Heart left ventricle (tissue), 16 donors: ENCODE results near the gene RELL1. TPM values are rescaled to one million over a fixed set of nuclear protein-coding genes. Genes with fewer than 3 reads are reported as not detected.

Experiments used
- ATAC-seq, 4 donors: fragments of 200-7000 bp; cut with Tn5 transposase; one replicate each; pipeline ENCODE4 v1.9.1; 2020 to 2022; ENCODE audit warnings: moderate library complexity in 4 of 4, mild to moderate bottlenecking in 3 of 4, moderate number of reproducible peaks in 1 of 4
- DNase-seq, 5 donors: peaks; one replicate each; pipeline ENCODE4 v3.0.0-alpha.2; 2020
- H3K27ac ChIP-seq, 12 donors: fragments of 200-600 bp; sonication (generic) in 4 of 12; one replicate each; pipeline versions ENCODE4 v1.5.0 to v1.8.0; 2016 to 2022; ENCODE audit warnings: mild to moderate bottlenecking in 2 of 12
- H3K27me3 ChIP-seq, 9 donors: fragments of 200-600 bp; sonication (generic) in 2 of 9; one replicate each; pipeline versions ENCODE4 v1.5.1 to v1.8.0; 2016 to 2022; ENCODE audit warnings: mild to moderate bottlenecking in 3 of 9
- H3K36me3 ChIP-seq, 9 donors: fragments of 200-600 bp; sonication (generic) in 2 of 9; one replicate each; pipeline versions ENCODE4 v1.5.0 to v1.8.0; 2018 to 2022; ENCODE audit warnings: mild to moderate bottlenecking in 2 of 9
- H3K4me1 ChIP-seq, 12 donors: fragments of 200-600 bp; sonication (generic) in 4 of 12; one replicate each; pipeline versions ENCODE4 v1.5.0 to v1.8.0; 2016 to 2022; ENCODE audit warnings: mild to moderate bottlenecking in 3 of 12
- H3K4me3 ChIP-seq, 12 donors: fragments of 200-600 bp; sonication (generic) in 4 of 12; one replicate each; pipeline versions ENCODE4 v1.5.0 to v1.8.0; 2017 to 2022; ENCODE audit warnings: mild to moderate bottlenecking in 9 of 12, moderate library complexity in 4 of 12
- H3K9me3 ChIP-seq, 12 donors: fragments of 200-600 bp; sonication (generic) in 4 of 12; one replicate each; pipeline versions ENCODE4 v1.5.0 to v1.8.0; 2016 to 2022; ENCODE audit warnings: mild to moderate bottlenecking in 1 of 12
- POLR2A ChIP-seq, 2 donors: fragments of 450-650 bp; IDR thresholded peaks; one replicate each; pipeline ENCODE4 v1.6.1; 2017; ENCODE audit warnings: antibody characterized with exemption in 2 of 2, mild to moderate bottlenecking in 2 of 2, moderate library complexity in 2 of 2
- WGBS, 4 donors: extraction: QIAGEN DNeasy Blood & Tissue Kit in 2 of 4; methylation state at CpG; one replicate each; pipeline versions ENCODE4 v1.1.5 to v1.1.7; 2013 to 2018; 5-methylcytosine and 5-hydroxymethylcytosine counted together
- intact Hi-C, 10 donors: fragments of 100-400 bp; cut with DNase I; formaldehyde crosslinking; loops; one replicate each; pipeline versions ENCODE4 v1.11.1 to v1.14.2; 2022
- polyA plus RNA-seq, 2 donors: library from polyadenylated mRNA; stranded (reverse); fragments of 200-250 nt; gene quantifications; one replicate each; pipeline ENCODE4 v1.2.3, GENCODE V29; 2013
- total RNA-seq, 9 donors: library from RNA; depleted of rRNA in 2 of 9; stranded (reverse); fragments of >200 nt in 2 of 9; fragmentation: NEBNext Ultra II Directional in 3 of 9; extraction: Animal tissue kit (Norgen Biotek cat#: 25700) in 3 of 9; gene quantifications; one replicate each; pipeline versions ENCODE4 v1.1.0 to v1.2.4, GENCODE V29; 2016 to 2023
- TF ChIP-seq, protein P1 (sequence below), 12 donors: fragments of 200-600 bp; sonication (generic) in 4 of 12; IDR thresholded peaks; one replicate each; pipeline versions ENCODE4 v1.5.0 to v1.8.0; 2018 to 2022; ENCODE audit warnings: antibody characterized with exemption in 12 of 12, mild to moderate bottlenecking in 5 of 12
- donor health status: ischemic (EF 13 %, LVEDD 7.1; RV severe dilation, severe dysfunction).
- donor health status: healthy with polysubstance abuse.
- donor health status: DM: no; HTN: yes; CAD: no.
- donor health status: DM: no; HTN: no; CAD: no.
- donor health status: ischemic (EF 25% LVEDD 6.9; RV normal size, moderate dysfunction).
- donor health status: ischemic (EF 25% LVEDD 5.7; RV mildly dilated, moderate dysfunction).
- donor health status: healthy.
- donor health status: DM: yes; HTN: yes; CAD: no.
- donor health status: ischemic (EF 35%, LVEDD 5.7; RV mildly dilated, moderate dysfunction).
- donor health status: nonischemic (EF 11% LVEDD 7.7; RV severe dilation, severe dysfunction).
- donor health status: DM: yes; HTN: yes; CAD: no.
- donor health status: PGD.
- donor health status: ischemic (EF 29% LVEDD 5.4; RV normal size, mild dysfunction).
- donor health status: nonischemic (EF 23%, LVEDD 6.1; RV moderate dilation, normal function).

Gene RELL1
- total and polyA plus RNA-seq, 11 donors, result 2.0 to 40.2 (median 25.2) TPM

DNA sequence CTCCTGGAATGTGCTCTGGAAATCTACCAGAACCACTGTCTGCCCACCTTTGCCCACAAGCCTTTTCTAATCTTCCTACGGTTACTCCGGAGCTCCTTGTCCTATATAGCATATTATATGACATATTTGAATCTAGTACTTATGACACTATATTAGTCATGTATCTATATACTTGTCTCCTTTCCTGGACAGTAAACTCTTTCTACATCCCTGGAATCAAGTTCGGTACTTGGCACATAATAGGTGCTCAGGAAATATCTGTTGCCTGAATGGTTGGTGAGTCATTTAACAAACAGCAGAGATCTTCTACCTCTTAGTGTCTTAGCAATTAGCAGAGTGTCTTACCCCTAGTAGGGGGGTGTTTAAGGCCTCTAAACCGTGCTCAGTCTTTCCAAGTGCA lies 123.6 kb downstream of the RELL1 start:
- peaks cover 0 to 3% (median 0%) of the 10 kb centered on the region in 12 donors for H3K9me3 ChIP-seq
- WGBS, 4 donors, result 80 to 97% (median 84%) methylated on average over 4 of the region's 4 CpGs
- H3K27ac ChIP-seq, result no peak overlapping the region
- no peaks in the 10 kb centered on the region for H3K4me1 ChIP-seq
- H3K27me3 ChIP-seq, result no peaks in the 10 kb centered on the region
- H3K4me3 ChIP-seq, result no peak overlapping the region
- intact Hi-C loops, result no loop called here
- ATAC-seq, result no peak
- TF ChIP-seq, protein P1, sequence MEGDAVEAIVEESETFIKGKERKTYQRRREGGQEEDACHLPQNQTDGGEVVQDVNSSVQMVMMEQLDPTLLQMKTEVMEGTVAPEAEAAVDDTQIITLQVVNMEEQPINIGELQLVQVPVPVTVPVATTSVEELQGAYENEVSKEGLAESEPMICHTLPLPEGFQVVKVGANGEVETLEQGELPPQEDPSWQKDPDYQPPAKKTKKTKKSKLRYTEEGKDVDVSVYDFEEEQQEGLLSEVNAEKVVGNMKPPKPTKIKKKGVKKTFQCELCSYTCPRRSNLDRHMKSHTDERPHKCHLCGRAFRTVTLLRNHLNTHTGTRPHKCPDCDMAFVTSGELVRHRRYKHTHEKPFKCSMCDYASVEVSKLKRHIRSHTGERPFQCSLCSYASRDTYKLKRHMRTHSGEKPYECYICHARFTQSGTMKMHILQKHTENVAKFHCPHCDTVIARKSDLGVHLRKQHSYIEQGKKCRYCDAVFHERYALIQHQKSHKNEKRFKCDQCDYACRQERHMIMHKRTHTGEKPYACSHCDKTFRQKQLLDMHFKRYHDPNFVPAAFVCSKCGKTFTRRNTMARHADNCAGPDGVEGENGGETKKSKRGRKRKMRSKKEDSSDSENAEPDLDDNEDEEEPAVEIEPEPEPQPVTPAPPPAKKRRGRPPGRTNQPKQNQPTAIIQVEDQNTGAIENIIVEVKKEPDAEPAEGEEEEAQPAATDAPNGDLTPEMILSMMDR (IDR thresholded peaks at IDR 0.05), result no peak
- TF ChIP-seq POLR2A (IDR thresholded peaks at IDR 0.05), result no peak
- DNase-seq, result no peak
- H3K36me3 ChIP-seq, result no peaks in the 10 kb centered on the region

DNA sequence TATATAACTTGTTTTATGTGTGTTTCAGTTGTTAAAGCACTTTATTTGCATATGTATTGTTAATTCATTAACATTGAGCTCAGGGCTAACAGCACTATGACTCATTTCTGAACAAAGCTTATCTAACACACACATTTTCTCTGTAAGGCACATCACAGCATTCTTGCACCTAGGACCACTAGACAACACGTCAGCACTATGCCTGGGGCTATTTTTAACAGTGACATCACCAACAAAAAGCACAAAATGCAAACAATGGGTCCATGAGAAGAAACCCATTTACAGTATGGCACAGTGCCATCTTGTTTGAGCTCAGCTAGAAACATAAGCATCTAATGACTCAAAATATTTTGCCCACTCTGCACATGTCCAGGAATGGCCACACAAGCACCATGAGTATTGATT lies 124.4 kb downstream of the RELL1 start:
- H3K9me3 ChIP-seq, result peaks cover 0 to 3% (median 0%) of the 10 kb centered on the region in 12 donors
- H3K36me3 ChIP-seq, result no peaks in the 10 kb centered on the region
- 0 to 25% (median 21%) methylated on average over 1 of the region's 1 CpG for WGBS, 4 donors
- intact Hi-C loops, result no loop called here
- H3K4me3 ChIP-seq, result no peak overlapping the region
- H3K27me3 ChIP-seq, result no peaks in the 10 kb centered on the region
- H3K27ac ChIP-seq, result no peak overlapping the region
- no peaks in the 10 kb centered on the region for H3K4me1 ChIP-seq
- ATAC-seq (no peak), DNase-seq (no peak)
- TF ChIP-seq POLR2A (IDR thresholded peaks at IDR 0.05), result no peak
- TF ChIP-seq, protein P1 (IDR thresholded peaks at IDR 0.05), result no peak

DNA sequence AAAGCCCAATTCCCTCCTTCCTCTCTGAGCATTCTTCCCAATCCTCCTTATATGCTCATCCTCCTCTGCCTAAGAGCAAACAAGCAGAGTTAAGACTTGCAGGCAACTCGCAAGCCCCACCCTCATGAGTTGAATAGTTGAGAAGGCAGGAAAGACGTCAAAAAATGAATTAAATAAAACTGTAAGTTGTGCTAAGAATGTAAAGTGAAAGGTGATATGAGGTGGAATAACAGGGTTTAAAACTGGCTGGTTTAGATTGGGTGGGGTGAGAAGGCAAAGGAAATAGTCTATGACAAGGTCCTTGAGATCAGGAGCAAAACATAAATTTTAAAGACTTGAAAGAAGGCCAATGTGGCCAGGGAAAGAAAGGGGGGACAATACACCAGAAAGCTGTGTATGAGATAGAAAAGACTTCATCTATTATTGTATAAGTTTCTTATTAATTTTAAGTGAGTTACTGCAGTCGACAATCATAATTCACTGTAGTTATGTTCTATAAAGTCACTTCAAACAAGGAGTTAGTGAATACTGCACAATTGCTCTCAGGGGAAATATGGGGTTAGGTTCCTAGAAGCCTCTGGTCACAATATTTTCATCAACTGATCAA lies 124.9 kb downstream of the RELL1 start:
- no peaks in the 10 kb centered on the region for H3K27me3 ChIP-seq
- no peaks in the 10 kb centered on the region for H3K36me3 ChIP-seq
- 68 to 77% (median 71%) methylated on average over 3 of the region's 3 CpGs for WGBS, 4 donors
- H3K27ac ChIP-seq, result no peak overlapping the region
- peaks cover 0 to 3% (median 0%) of the 10 kb centered on the region in 12 donors for H3K9me3 ChIP-seq
- TF ChIP-seq POLR2A (IDR thresholded peaks at IDR 0.05), result no peak
- TF ChIP-seq, protein P1 (IDR thresholded peaks at IDR 0.05), result no peak
- H3K4me1 ChIP-seq, result no peaks in the 10 kb centered on the region
- ATAC-seq (no peak), DNase-seq (no peak)
- intact Hi-C loops, result no loop called here
- H3K4me3 ChIP-seq, result no peak overlapping the region

Other genes with a start within 250 kb of the RELL1 start
- gene PGM2, start 140.3 kb upstream of the RELL1 start, total RNA-seq, result 10 to 100 TPM in 4 of 9 donors, 1 to 10 TPM in 5; 6.8 to 18.4 (median 8.7) TPM
- 1 to 10 TPM; 3.3 to 7.5 TPM for gene PGM2, start 140.3 kb upstream of the RELL1 start, polyA plus RNA-seq
- gene TBC1D1, start 204.7 kb upstream of the RELL1 start, total RNA-seq, result 100 to 1,000 TPM in 6 of 9 donors, 10 to 100 TPM in 3; 81.7 to 269 (median 140) TPM
- gene TBC1D1, start 204.7 kb upstream of the RELL1 start, polyA plus RNA-seq, result 100 to 1,000 TPM in 1 of 2 donors, 10 to 100 TPM in 1; 92.3 to 184 TPM